Esophagus muscularis mucosa (tissue), 3 donors: Measurements from ENCODE around the gene KCNQ1.

Source experiments
- CTCF ChIP-seq, 3 experiments: fragments of 200-600 bp in 2 of 3; fragments of 450-650 bp in 1 of 3; sonication (generic) in 2 of 3; IDR thresholded peaks; one replicate each; pipeline ENCODE4 v1.5.1; 2017 to 2019; ENCODE audit warnings: antibody characterized with exemption in 3 of 3, mild to moderate bottlenecking in 2 of 3, moderate library complexity in 1 of 3
- POLR2A ChIP-seq: fragments of 450-650 bp; IDR thresholded peaks from one replicate; pipeline ENCODE4 v1.6.1; 2017; ENCODE audit warnings: antibody characterized with exemption, moderate library complexity, mild to moderate bottlenecking, low read depth
- POLR2AphosphoS5 ChIP-seq, 2 donors: sonication (generic); formaldehyde crosslinking; IDR thresholded peaks; one replicate each; pipeline ENCODE4 v1.6.1; 2017; ENCODE audit warnings: antibody characterized with exemption in 2 of 2

- no peak for TF ChIP-seq CTCF (IDR thresholded peaks at IDR 0.05)
- TF ChIP-seq POLR2AphosphoS5 (IDR thresholded peaks at IDR 0.05): no peak
- TF ChIP-seq POLR2A: no peak
Measured at GRCh38 chr11:2530131-2530854, 85.5 kb downstream of the KCNQ1 start.
